ENCODE data around the gene CFAP58. TPM values are rescaled to one million over a fixed set of nuclear protein-coding genes. Genes with fewer than 3 reads are reported as not detected.

Gene CFAP58
- total and polyA plus RNA-seq, 2 donors (not counting 3 experiments of a cell fraction or from before 2014, with no cell fraction given) = 0.07 to 0.29 TPM

GRCh38 chr10:104427989-104428388 lies 74.4 kb downstream of the CFAP58 start:
- ChIA-PET POLR2A (no interaction called here), CTCF (interaction anchor here (2.0 kb wide), 1 partner anchor 9 kb away, joined by 5 read pairs; no protein-coding TSS in a partner anchor)
- DNase-seq (ENCODE audit: low read depth, low spot score) (no peak), FAIRE-seq (no peak)
- H3K9me1 ChIP-seq (replicated peaks; ENCODE audit: control insufficient read depth, extremely low read depth, insufficient read depth, low read length) = no peaks in the 10 kb centered on the region
- no peaks in the 10 kb centered on the region for H3K36me3 ChIP-seq (ENCODE audit: control insufficient read depth in 2 of 2, extremely low read depth in 1 of 2, insufficient read depth in 2 of 2, low read length in 2 of 2)
- H3K4me3 ChIP-seq (replicated peaks in 1 of 3; ENCODE audit: insufficient read depth in 1 of 3, low read depth in 1 of 3, low read length in 3 of 3) = no peak overlapping the region
- intact Hi-C loops (cut with micrococcal nuclease) = no loop called here
- H3K4me2 ChIP-seq (ENCODE audit: insufficient read depth, low read length) = no peak overlapping the region
- dilution Hi-C loops (cut with MboI; ENCODE audit: extremely low pct_ligation_motif_present, low sequenced_read_pairs) = no loop called here
- H3K9ac ChIP-seq (replicated peaks; ENCODE audit: extremely low read depth, insufficient read depth, low read length) = no peak overlapping the region
- no peak overlapping the region for H3K27ac ChIP-seq (ENCODE audit: insufficient read depth, low read depth, low read length)
- TF ChIP-seq, protein P1, sequence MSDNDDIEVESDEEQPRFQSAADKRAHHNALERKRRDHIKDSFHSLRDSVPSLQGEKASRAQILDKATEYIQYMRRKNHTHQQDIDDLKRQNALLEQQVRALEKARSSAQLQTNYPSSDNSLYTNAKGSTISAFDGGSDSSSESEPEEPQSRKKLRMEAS (IDR thresholded peaks at IDR 0.05; ENCODE audit: insufficient read depth, insufficient read length) = no peak
- TF ChIP-seq MYC (IDR thresholded peaks at IDR 0.05; ENCODE audit: low read depth, low read length) (no peak), FOS (IDR thresholded peaks at IDR 0.05; ENCODE audit: borderline replicate concordance, insufficient read depth, low read length) (no peak), JUN (IDR thresholded peaks at IDR 0.05; ENCODE audit: borderline replicate concordance, insufficient read depth, insufficient read length, low read depth) (no peak), EZH2 (IDR thresholded peaks at IDR 0.05; ENCODE audit: borderline replicate concordance, low read depth, low read length, severe bottlenecking) (no peak)
- TF ChIP-seq, protein P2, sequence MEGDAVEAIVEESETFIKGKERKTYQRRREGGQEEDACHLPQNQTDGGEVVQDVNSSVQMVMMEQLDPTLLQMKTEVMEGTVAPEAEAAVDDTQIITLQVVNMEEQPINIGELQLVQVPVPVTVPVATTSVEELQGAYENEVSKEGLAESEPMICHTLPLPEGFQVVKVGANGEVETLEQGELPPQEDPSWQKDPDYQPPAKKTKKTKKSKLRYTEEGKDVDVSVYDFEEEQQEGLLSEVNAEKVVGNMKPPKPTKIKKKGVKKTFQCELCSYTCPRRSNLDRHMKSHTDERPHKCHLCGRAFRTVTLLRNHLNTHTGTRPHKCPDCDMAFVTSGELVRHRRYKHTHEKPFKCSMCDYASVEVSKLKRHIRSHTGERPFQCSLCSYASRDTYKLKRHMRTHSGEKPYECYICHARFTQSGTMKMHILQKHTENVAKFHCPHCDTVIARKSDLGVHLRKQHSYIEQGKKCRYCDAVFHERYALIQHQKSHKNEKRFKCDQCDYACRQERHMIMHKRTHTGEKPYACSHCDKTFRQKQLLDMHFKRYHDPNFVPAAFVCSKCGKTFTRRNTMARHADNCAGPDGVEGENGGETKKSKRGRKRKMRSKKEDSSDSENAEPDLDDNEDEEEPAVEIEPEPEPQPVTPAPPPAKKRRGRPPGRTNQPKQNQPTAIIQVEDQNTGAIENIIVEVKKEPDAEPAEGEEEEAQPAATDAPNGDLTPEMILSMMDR (IDR thresholded peaks at IDR 0.05; ENCODE audit: extremely low read depth in 1 of 2, insufficient read depth in 1 of 2, low read depth in 1 of 2, low read length in 2 of 2) = no peak
- no peak overlapping the region for H2AFZ ChIP-seq (ENCODE audit: low read depth, low read length)
- no peaks in the 10 kb centered on the region for H3K27me3 ChIP-seq (ENCODE audit: control insufficient read depth in 2 of 2, insufficient read depth in 2 of 2, low read length in 2 of 2)
- no peaks in the 10 kb centered on the region for H3K9me3 ChIP-seq (replicated peaks; ENCODE audit: control insufficient read depth, insufficient read depth, low read length)
- no peaks in the 10 kb centered on the region for H4K20me1 ChIP-seq (replicated peaks; ENCODE audit: control insufficient read depth, extremely low read depth, insufficient read depth, low read length)
- BruUV-seq (replicated peaks) = no TSS peak
- no peaks in the 10 kb centered on the region for H3K4me1 ChIP-seq (ENCODE audit: control insufficient read depth, extremely low read depth, insufficient read depth, low read length)
- no peaks in the 10 kb centered on the region for H3K79me2 ChIP-seq (ENCODE audit: control insufficient read depth, insufficient read depth, low read length)
